ENCODE data around the gene AGAP2. TPM values are rescaled to one million over a fixed set of nuclear protein-coding genes. Genes with fewer than 3 reads are reported as not detected.

The AGAP2 gene
- 1 to 10 TPM; 1.3 to 2.7 (median 2.2) TPM for total RNA-seq
- long read RNA-seq, donor 1 = 0 reads
- long read RNA-seq, donor 2 = 0 reads

DNA sequence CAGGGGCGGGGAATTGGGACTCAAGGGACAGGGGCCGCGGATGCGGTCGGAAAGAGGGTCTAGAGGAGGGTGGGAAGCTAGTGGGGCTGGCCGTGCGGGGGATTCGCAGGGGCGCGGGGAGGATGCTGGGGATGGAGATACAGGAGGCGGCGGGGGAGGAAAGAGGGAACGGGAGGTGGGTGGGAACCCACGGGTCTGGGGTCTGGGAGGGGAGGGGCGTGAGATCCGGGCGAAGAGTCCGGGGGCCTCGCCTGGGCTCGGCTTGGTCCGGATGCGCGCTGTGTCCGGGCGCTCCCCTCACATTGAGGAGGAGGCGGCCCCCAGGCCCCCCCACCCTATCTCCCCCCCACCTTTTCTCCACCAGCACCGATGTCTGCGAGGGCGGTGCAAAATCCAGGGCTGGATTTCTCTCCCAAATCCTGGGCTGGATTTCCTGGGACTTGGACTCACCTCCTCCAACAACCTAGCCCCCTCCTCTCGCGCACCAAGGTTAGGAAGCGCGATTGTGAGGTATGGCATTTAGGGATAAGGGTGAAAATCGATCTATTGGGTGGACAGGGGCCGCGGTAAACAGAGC, at the start of gene AGAP2:
Gene AGAP2 (minus strand): TSS at position 82 of the 577 bp plus-strand sequence. CDS start 496 bp downstream, outside the sequence.
- DNase-seq (no peak), ATAC-seq (no peak)
- Histone ChIP-seq H3K9me3 (no peaks in the 10 kb centered on the region), H3K4me3 (no peak within 1 kb of the TSS), H3K36me3 (ENCODE audit: low read depth) (no peaks in the 10 kb centered on the region), H3K4me1 (ENCODE audit: low read depth) (peaks cover 15% of the 10 kb centered on the region)
- TF ChIP-seq, protein P1, sequence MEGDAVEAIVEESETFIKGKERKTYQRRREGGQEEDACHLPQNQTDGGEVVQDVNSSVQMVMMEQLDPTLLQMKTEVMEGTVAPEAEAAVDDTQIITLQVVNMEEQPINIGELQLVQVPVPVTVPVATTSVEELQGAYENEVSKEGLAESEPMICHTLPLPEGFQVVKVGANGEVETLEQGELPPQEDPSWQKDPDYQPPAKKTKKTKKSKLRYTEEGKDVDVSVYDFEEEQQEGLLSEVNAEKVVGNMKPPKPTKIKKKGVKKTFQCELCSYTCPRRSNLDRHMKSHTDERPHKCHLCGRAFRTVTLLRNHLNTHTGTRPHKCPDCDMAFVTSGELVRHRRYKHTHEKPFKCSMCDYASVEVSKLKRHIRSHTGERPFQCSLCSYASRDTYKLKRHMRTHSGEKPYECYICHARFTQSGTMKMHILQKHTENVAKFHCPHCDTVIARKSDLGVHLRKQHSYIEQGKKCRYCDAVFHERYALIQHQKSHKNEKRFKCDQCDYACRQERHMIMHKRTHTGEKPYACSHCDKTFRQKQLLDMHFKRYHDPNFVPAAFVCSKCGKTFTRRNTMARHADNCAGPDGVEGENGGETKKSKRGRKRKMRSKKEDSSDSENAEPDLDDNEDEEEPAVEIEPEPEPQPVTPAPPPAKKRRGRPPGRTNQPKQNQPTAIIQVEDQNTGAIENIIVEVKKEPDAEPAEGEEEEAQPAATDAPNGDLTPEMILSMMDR (IDR thresholded peaks at IDR 0.05) = no peak
- intact Hi-C loops (cut with DNase I, micrococcal nuclease) = no loop called here

DNA sequence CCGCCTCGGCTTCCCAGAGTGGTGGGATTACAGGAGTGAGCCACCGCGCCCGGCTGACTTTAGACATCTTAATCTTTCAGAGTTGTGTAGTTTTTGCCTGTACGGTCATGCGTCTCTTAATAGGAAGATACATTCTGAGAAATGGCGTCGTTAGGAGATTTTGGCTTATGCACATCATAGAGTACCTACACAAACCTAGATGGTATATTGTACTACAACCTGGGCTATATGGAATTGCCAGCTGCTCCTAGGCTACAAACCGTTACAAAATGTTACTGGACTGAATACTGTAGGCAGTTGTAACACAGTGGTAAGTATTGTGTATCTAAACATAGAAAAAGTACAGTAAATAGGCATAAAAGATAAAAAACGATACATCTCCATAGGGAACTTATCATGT, 45.3 kb upstream of the AGAP2 start:
- Histone ChIP-seq H3K4me1 (ENCODE audit: low read depth) (peaks cover 10% of the 10 kb centered on the region), H3K4me3 (no peak overlapping the region), H3K9me3 (no peaks in the 10 kb centered on the region), H3K36me3 (ENCODE audit: low read depth) (peaks cover 10% of the 10 kb centered on the region)
- intact Hi-C loops (cut with DNase I, micrococcal nuclease) = no loop called here
- TF ChIP-seq, protein P1 (IDR thresholded peaks at IDR 0.05) = no peak
- DNase-seq (no peak), ATAC-seq (no peak)

DNA sequence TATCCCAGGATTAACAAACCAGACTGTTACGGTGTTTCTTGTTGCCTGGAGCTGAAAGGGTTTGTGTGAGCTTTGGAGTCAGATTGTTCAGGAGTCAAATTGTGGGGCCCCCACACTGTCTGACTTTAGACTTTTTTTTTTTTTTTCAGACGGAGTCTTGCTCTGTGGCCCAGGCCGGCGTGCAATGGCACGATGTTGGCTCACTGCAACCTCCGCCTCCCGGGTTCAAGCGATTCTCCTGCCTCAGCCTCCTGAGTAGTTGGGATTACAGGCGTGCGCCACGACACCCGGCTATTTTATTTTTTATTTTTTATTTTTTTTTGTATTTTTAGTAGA, 44.9 kb upstream of the AGAP2 start:
- peaks cover 10% of the 10 kb centered on the region for H3K36me3 ChIP-seq (ENCODE audit: low read depth)
- intact Hi-C loops (cut with DNase I, micrococcal nuclease) = no loop called here
- DNase-seq = no peak
- no peaks in the 10 kb centered on the region for H3K9me3 ChIP-seq
- peaks cover 10% of the 10 kb centered on the region for H3K4me1 ChIP-seq (ENCODE audit: low read depth)
- ATAC-seq = no peak
- H3K4me3 ChIP-seq = peak overlapping the region; percentile 75
- TF ChIP-seq, protein P1 (IDR thresholded peaks at IDR 0.05) = no peak

DNA sequence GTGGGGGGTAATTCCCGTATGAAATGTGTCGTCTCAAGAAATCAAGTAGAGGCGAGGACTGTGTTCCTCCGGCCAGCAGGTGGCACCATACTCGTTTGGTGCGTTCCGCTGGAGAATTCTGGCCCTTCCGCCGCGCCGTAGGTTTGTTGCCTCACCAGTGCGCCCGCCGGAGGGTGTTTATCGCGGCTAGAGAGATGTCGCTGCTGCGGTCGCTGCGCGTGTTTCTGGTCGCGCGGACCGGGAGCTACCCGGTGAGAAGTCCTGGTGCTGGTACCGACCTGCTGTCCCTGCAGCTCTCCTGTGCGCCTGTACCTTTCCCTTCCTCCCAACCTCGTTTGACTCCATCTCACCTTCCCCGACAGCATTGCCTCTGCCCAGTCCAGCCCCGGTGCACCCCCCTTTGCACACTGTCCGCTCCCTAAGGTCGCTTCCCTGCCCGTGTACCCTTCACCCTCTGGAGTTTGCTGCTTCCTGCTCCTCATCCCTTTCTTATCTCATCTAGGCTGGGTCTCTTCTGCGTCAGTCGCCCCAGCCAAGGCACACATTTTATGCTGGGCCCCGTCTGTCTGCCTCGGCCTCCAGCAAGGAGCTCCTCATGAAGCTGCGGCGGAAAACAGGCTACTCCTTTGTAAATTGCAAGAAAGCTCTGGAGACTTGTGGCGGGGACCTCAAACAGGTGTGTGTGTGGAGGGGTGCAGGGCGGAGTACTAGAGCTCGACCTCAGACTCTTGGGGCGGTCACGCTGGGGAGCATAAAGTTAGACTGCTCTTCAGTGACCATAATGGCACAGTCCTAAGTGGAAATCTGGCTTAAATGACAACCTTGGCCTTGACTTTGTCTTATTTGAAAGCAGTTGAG, 44.3 kb upstream of the AGAP2 start, which contains the start of gene TSFM:
Gene TSFM (plus strand): TSS at position 180 of the 858 bp plus-strand sequence. CDS start 15 bp downstream, at position 195.
- ATAC-seq = peak; percentile 100
- TF ChIP-seq, protein P1 (IDR thresholded peaks at IDR 0.05) = peak; percentile 73
- H3K9me3 ChIP-seq = no peaks in the 10 kb centered on the region
- H3K36me3 ChIP-seq (ENCODE audit: low read depth) = peaks cover 10% of the 10 kb centered on the region
- H3K4me1 ChIP-seq (ENCODE audit: low read depth) = peaks cover 10% of the 10 kb centered on the region
- intact Hi-C loops (cut with DNase I, micrococcal nuclease) = no loop called here
- H3K4me3 ChIP-seq = peak within 1 kb of the TSS; percentile 75
- peak; percentile 96 to 99 (median 97) for DNase-seq

DNA sequence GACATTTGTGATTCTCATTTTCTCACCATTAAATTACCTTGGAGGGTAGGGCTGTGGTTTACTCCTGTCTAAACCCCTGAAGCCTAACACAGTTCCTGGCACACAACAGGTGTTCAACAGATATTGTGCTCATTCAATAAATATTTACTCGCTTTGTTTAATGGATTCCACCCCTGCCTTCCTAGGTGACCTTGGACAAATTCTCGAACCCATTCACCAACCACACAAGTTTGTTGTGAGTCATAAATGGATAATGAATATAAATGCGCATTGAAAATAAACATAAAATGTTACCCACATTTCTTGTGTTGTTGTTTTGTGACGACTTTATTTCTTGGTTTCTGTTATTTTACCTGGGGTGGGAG, 43.7 kb upstream of the AGAP2 start:
- H3K9me3 ChIP-seq = no peaks in the 10 kb centered on the region
- ATAC-seq = no peak
- DNase-seq = no peak
- H3K4me3 ChIP-seq = no peak overlapping the region
- peaks cover 10% of the 10 kb centered on the region for H3K36me3 ChIP-seq (ENCODE audit: low read depth)
- TF ChIP-seq, protein P1 (IDR thresholded peaks at IDR 0.05) = no peak
- intact Hi-C loops (cut with DNase I, micrococcal nuclease) = no loop called here
- peaks cover 10% of the 10 kb centered on the region for H3K4me1 ChIP-seq (ENCODE audit: low read depth)

Data from mucosa of descending colon (tissue), 3 donors.